ENCODE data around the gene TTC28. TPM values are rescaled to one million over a fixed set of nuclear protein-coding genes. Genes with fewer than 3 reads are reported as not detected.
A peak's percentile ranks its signal among the peaks of the same experiment; 100 is the strongest.

The TTC28 gene
- total and polyA plus RNA-seq, 11 donors: 5.1 to 34.9 (median 21.8) TPM

DNA sequence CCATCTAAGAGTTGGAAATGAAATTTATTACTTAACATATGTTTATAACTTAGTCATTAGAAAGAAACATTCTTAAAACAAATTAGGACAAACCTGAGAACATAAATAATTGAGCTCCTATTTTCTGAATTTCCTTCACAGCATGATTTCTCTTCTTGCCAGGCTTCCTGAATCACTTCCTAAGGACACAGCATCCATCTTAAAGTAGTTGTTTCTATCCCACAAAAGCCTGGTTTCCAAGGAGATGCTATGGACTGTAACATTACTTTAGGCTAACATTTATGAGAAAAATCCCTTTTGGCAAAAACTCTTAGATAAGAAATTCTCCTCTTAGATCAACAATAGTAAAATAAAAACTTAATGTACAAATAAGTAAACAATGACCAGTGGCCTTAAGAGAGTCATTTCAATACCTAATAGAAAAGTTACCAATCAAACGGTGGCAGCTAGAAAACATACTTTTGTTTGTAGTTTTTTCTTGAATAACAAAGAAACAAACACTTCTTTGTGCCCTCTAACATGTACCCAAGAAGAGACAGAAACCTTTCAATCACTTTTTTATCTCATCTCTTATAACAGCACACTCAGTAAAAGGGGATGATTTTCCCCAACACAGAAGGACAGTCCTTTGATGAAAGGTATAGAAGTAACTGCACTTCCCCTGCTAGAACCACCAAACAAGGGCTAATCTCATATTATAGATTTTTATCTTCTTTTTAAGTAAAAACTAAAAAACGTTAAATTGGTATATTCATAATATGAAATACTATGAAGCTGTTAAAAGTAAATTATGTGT is 74.5 kb downstream of the TTC28 start:
- Histone ChIP-seq H3K27me3 (no peaks in the 10 kb centered on the region), H3K4me1 (peaks cover 0 to 13% (median 2%) of the 10 kb centered on the region in 12 donors), H3K36me3 (no peaks in the 10 kb centered on the region), H3K9me3 (no peaks in the 10 kb centered on the region), H3K4me3 (no peak overlapping the region), H3K27ac (no peak overlapping the region)
- intact Hi-C loops (cut with DNase I): loop anchor here in 9 of 10 donors (1.0 to 10.0 kb wide), 7 partner anchors 220 to 640 kb away; no protein-coding TSS in a partner anchor
- WGBS, 4 donors: 70 to 84% (median 76%) methylated on average over 2 of the region's 2 CpGs
- TF ChIP-seq POLR2A (IDR thresholded peaks at IDR 0.05): no peak
- TF ChIP-seq, protein P1, sequence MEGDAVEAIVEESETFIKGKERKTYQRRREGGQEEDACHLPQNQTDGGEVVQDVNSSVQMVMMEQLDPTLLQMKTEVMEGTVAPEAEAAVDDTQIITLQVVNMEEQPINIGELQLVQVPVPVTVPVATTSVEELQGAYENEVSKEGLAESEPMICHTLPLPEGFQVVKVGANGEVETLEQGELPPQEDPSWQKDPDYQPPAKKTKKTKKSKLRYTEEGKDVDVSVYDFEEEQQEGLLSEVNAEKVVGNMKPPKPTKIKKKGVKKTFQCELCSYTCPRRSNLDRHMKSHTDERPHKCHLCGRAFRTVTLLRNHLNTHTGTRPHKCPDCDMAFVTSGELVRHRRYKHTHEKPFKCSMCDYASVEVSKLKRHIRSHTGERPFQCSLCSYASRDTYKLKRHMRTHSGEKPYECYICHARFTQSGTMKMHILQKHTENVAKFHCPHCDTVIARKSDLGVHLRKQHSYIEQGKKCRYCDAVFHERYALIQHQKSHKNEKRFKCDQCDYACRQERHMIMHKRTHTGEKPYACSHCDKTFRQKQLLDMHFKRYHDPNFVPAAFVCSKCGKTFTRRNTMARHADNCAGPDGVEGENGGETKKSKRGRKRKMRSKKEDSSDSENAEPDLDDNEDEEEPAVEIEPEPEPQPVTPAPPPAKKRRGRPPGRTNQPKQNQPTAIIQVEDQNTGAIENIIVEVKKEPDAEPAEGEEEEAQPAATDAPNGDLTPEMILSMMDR (IDR thresholded peaks at IDR 0.05): no peak
- DNase-seq: no peak
- no peak for ATAC-seq

GRCh38 chr22:28601915-28602314 is 77.7 kb downstream of the TTC28 start:
- no peak for TF ChIP-seq POLR2A (IDR thresholded peaks at IDR 0.05)
- TF ChIP-seq, protein P1 (IDR thresholded peaks at IDR 0.05): no peak
- Histone ChIP-seq H3K4me1 (no peaks in the 10 kb centered on the region), H3K27ac (no peak overlapping the region), H3K36me3 (no peaks in the 10 kb centered on the region), H3K9me3 (no peaks in the 10 kb centered on the region), H3K4me3 (no peak overlapping the region), H3K27me3 (no peaks in the 10 kb centered on the region)
- intact Hi-C loops (cut with DNase I): loop anchor here (2.0 to 10.0 kb wide), 8 partner anchors 227 to 643 kb away; no protein-coding TSS in a partner anchor
- no peak for ATAC-seq
- DNase-seq: no peak

GRCh38 chr22:28600546-28601143 is 79.0 kb downstream of the TTC28 start:
- TF ChIP-seq POLR2A (IDR thresholded peaks at IDR 0.05): no peak
- TF ChIP-seq, protein P1 (IDR thresholded peaks at IDR 0.05): peak; percentile 26 to 77 (median 54)
- H3K36me3 ChIP-seq: no peaks in the 10 kb centered on the region
- H3K4me1 ChIP-seq: no peaks in the 10 kb centered on the region
- no peaks in the 10 kb centered on the region for H3K9me3 ChIP-seq
- H3K4me3 ChIP-seq: no peak overlapping the region
- no peak overlapping the region for H3K27ac ChIP-seq
- intact Hi-C loops (cut with DNase I): loop anchor here (1.0 to 10.0 kb wide), 9 partner anchors 228 to 644 kb away; no protein-coding TSS in a partner anchor
- 63 to 67% (median 64%) methylated on average over 3 of the region's 3 CpGs for WGBS, 4 donors
- peak in 1 of 4 donors; percentile 39 for ATAC-seq
- no peak for DNase-seq
- H3K27me3 ChIP-seq: no peaks in the 10 kb centered on the region

GRCh38 chr22:28599693-28600092 is 79.9 kb downstream of the TTC28 start:
- Histone ChIP-seq H3K27ac (no peak overlapping the region), H3K36me3 (no peaks in the 10 kb centered on the region), H3K27me3 (no peaks in the 10 kb centered on the region), H3K4me1 (peaks cover 0 to 4% (median 0%) of the 10 kb centered on the region in 12 donors), H3K4me3 (no peak overlapping the region), H3K9me3 (no peaks in the 10 kb centered on the region)
- intact Hi-C loops (cut with DNase I): loop anchor here (1.0 to 10.0 kb wide), 16 partner anchors 155 to 1925 kb away; no protein-coding TSS in a partner anchor
- TF ChIP-seq POLR2A (IDR thresholded peaks at IDR 0.05): no peak
- TF ChIP-seq, protein P1 (IDR thresholded peaks at IDR 0.05): no peak
- DNase-seq: no peak
- no peak for ATAC-seq
- 50 to 69% (median 62%) methylated on average over 2 of the region's 2 CpGs for WGBS, 4 donors

Data from heart left ventricle (tissue), 16 donors.